Uterus (tissue), 4 donors: ENCODE results near the gene DNAH6. TPM values are rescaled to one million over a fixed set of nuclear protein-coding genes. Genes with fewer than 3 reads are reported as not detected.

Experiments used
- DNase-seq, 2 donors: peaks; one replicate each; pipeline ENCODE4 v3.0.0-alpha.2; 2019 to 2020
- H3K27ac ChIP-seq, 2 donors: fragments of 200-600 bp; sonication (generic); 1 replicate in 1 of 2; 2 replicates in 1 of 2; pipeline ENCODE4 v1.5.1; 2016 to 2018
- H3K27me3 ChIP-seq, 2 donors: fragments of 200-600 bp; sonication (generic); one replicate each; pipeline ENCODE4 v1.5.1; 2018 to 2019; ENCODE audit warnings: control low read depth in 1 of 2
- H3K36me3 ChIP-seq, 2 donors: fragments of 200-600 bp; sonication (generic); one replicate each; pipeline ENCODE4 v1.5.1; 2019; ENCODE audit warnings: control low read depth in 1 of 2
- H3K4me1 ChIP-seq, 2 donors: fragments of 200-600 bp; sonication (generic); one replicate each; pipeline ENCODE4 v1.5.1; 2018 to 2019; ENCODE audit warnings: control low read depth in 1 of 2
- H3K4me3 ChIP-seq, 2 donors: fragments of 200-600 bp; sonication (generic); 1 replicate in 1 of 2; 2 replicates in 1 of 2; pipeline ENCODE4 v1.5.1; 2018 to 2019; ENCODE audit warnings: mild to moderate bottlenecking in 1 of 2
- H3K9me3 ChIP-seq, 2 donors: fragments of 200-600 bp; sonication (generic); one replicate each; pipeline ENCODE4 v1.5.1; 2019; ENCODE audit warnings: control low read depth in 1 of 2
- POLR2A ChIP-seq, 2 donors: fragments of 450-650 bp; IDR thresholded peaks; one replicate each; pipeline ENCODE4 v1.6.1; 2016; ENCODE audit warnings: antibody characterized with exemption in 2 of 2, mild to moderate bottlenecking in 1 of 2, moderate library complexity in 1 of 2
- intact Hi-C: fragments of 100-400 bp; cut with DNase I; formaldehyde crosslinking; loops from one replicate; pipeline ENCODE4 v1.15.1; 2023; ENCODE audit warnings: low total_unique reads
- total RNA-seq, 4 donors: library from RNA; depleted of rRNA in 3 of 4; stranded (reverse); fragments of >200 nt in 3 of 4; gene quantifications; one replicate each; pipeline versions ENCODE4 v1.1.0 to v1.2.4, GENCODE V29; 2014 to 2023
- TF ChIP-seq, protein P1 (sequence below), 4 experiments: fragments of 200-600 bp in 2 of 4; fragments of 450-650 bp in 2 of 4; sonication (generic) in 2 of 4; IDR thresholded peaks; one replicate each; pipeline ENCODE4 v1.5.1; 2016 to 2019; ENCODE audit warnings: antibody characterized with exemption in 4 of 4, mild to moderate bottlenecking in 2 of 4, moderate library complexity in 1 of 4
- donor health status: DM: yes; HTN: yes; CAD: no.

Gene DNAH6
- total RNA-seq, 4 donors from 2014 or later = 1.0 to 8.4 (median 2.7) TPM

DNA sequence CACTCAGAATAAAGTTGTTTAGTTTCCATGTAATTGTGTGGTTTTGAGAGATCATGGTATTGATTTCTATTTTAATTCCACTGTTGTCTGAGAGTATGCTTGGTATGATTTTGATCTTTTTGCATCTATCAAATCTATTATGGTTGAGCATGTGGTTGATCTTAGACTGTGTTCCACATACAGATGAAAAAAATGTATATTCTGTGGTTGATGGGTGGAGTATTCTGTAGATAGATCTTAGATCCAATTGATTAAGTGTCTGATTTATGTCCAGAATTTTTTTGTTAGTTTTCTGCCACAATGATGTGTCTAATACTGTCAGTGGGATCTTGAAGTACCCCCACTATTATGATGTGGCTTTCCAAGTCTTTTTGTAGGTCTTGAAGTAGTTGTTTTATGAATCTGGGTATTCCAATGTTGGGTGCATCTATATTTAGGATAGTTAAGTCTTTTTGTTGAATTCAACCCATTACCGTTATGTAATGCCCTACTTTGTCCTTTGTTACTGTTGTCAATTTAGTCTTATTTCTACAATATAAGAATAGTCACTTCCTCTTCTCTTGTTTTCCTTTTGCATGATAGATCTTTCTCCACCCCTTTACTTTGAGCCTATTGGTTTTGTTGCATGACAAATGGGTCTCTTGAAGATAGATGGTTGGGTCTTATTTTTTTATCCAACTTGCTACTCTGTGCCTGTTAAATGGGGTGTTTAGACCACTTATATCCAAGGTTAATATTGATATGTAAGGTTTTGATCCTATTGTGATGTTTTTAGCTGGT, 262.8 kb downstream of the DNAH6 start:
- intact Hi-C loops = no loop called here
- Histone ChIP-seq H3K9me3 (no peaks in the 10 kb centered on the region), H3K4me3 (no peak overlapping the region)

DNA sequence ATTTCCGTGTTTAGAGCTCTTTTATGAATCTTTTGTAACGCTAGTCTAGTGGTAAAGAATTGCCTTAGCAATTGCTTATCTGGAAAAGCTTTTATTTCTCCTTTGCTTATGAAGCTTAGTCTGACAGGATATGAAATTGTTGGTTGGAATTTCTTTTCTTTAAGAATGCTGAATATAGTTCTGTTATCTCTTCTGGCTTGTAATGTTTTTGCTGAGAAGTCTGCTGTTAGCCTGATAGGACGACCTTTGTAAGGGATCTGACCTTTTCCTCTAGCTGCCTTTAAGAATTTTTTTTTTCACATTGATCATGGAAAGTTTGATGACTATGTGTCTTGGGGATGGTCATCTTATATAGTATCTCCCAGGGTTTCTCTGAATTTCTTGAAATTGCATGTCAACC, 263.5 kb downstream of the DNAH6 start:
- Histone ChIP-seq H3K27me3 (no peaks in the 10 kb centered on the region), H3K27ac (no peak overlapping the region), H3K4me3 (no peak overlapping the region), H3K36me3 (no peaks in the 10 kb centered on the region), H3K4me1 (no peaks in the 10 kb centered on the region), H3K9me3 (no peaks in the 10 kb centered on the region)
- intact Hi-C loops = no loop called here
- DNase-seq = no peak
- TF ChIP-seq, protein P1, sequence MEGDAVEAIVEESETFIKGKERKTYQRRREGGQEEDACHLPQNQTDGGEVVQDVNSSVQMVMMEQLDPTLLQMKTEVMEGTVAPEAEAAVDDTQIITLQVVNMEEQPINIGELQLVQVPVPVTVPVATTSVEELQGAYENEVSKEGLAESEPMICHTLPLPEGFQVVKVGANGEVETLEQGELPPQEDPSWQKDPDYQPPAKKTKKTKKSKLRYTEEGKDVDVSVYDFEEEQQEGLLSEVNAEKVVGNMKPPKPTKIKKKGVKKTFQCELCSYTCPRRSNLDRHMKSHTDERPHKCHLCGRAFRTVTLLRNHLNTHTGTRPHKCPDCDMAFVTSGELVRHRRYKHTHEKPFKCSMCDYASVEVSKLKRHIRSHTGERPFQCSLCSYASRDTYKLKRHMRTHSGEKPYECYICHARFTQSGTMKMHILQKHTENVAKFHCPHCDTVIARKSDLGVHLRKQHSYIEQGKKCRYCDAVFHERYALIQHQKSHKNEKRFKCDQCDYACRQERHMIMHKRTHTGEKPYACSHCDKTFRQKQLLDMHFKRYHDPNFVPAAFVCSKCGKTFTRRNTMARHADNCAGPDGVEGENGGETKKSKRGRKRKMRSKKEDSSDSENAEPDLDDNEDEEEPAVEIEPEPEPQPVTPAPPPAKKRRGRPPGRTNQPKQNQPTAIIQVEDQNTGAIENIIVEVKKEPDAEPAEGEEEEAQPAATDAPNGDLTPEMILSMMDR (IDR thresholded peaks at IDR 0.05) = no peak
- no peak for TF ChIP-seq POLR2A (IDR thresholded peaks at IDR 0.05)

More for the DNA sequence above, 262.8 kb downstream of the DNAH6 start:
- no peak for TF ChIP-seq POLR2A (IDR thresholded peaks at IDR 0.05)
- TF ChIP-seq, protein P1 (IDR thresholded peaks at IDR 0.05) = no peak
- H3K27ac ChIP-seq = no peak overlapping the region
- DNase-seq = no peak
- H3K27me3 ChIP-seq = no peaks in the 10 kb centered on the region
- no peaks in the 10 kb centered on the region for H3K4me1 ChIP-seq
- no peaks in the 10 kb centered on the region for H3K36me3 ChIP-seq

DNA sequence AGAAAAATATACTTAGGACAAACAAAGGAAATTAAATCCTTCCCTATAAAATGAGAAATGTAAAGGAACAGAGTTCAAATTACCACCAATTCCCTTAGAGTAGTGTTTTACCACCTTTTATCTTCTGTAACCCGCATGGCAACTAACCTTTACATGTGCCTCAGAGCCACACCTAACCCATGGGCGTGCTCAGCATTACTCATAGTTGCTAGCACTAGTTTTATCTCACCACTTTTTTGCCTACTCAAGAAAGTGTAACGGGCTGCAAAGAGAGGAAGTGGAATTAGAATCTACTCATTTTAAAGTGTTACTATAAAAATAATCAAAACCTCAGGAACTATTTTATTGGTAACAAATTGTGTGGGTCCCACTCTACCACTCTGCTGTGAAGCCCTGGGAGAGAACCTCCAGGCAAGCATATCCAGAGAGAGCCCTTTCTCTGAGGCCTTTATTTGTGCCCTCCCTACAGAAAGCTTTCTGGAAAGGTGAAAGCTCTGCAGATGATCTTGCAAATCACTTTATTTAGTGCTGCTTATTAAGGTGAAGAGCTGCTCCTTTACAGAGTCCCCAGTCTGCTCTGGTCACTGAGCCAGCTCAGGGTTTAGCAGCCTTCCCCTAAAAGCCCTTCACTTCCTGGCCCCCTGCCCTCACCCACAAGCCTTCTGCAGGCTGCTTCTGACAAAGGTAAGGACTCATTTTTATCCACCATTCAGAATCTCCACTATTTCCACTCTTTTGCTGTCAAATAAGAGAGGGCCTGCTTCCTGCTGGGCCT, 265.8 kb downstream of the DNAH6 start:
- Histone ChIP-seq H3K9me3 (no peaks in the 10 kb centered on the region), H3K4me3 (no peak overlapping the region), H3K4me1 (no peaks in the 10 kb centered on the region), H3K27ac (no peak overlapping the region), H3K36me3 (no peaks in the 10 kb centered on the region), H3K27me3 (no peaks in the 10 kb centered on the region)
- intact Hi-C loops = no loop called here
- TF ChIP-seq, protein P1 (IDR thresholded peaks at IDR 0.05) = no peak
- no peak for TF ChIP-seq POLR2A (IDR thresholded peaks at IDR 0.05)
- no peak for DNase-seq

DNA sequence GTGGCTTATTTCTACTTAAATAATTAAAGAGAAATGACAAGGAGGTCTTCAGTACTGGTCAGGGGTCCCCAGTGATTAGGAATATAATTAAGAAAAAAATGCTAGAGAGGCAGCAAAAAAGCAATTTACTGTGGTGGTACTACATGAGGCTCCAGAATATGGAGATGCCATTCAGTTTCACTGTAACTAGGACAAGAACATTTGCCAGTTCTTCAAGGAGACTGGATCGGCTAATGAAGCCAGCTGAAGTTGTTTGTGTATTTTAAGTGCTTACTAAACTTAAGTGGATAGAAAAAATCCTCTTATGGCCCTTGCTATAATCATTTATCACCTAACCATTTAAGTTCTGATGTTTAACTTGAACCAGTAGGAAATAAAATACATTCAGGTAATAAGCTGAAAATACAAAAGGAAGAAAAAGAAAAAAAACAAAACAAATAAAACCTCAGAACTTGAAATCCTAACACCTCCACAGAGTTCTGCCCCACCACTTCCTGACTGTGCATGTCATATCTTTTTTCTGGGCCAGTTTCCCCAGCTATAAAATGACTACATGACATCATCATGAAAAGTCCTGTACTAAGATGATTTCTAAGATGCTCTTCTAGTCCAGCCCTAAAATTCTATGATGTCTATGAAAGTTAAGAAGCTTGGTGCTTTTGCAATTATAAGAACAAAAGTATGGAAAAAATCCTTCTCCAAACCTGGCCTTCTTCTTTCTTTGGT, 266.6 kb downstream of the DNAH6 start:
- no peaks in the 10 kb centered on the region for H3K36me3 ChIP-seq
- no peaks in the 10 kb centered on the region for H3K9me3 ChIP-seq
- H3K4me3 ChIP-seq = no peak overlapping the region
- H3K27me3 ChIP-seq = no peaks in the 10 kb centered on the region
- no peak overlapping the region for H3K27ac ChIP-seq
- TF ChIP-seq, protein P1 (IDR thresholded peaks at IDR 0.05) = no peak
- no peak for TF ChIP-seq POLR2A (IDR thresholded peaks at IDR 0.05)
- H3K4me1 ChIP-seq = no peaks in the 10 kb centered on the region
- no peak for DNase-seq
- intact Hi-C loops = no loop called here
